ENCODE results near the gene PTPRS.
A peak's percentile ranks its signal among the peaks of the same experiment; 100 is the strongest.
"Not testable (repeated sequence)": the region's sequence is repeated elsewhere in the genome, so short reads cannot be mapped to it uniquely, and the experiment has no call there.

Gene PTPRS

GRCh38 chr19:5372572-5373200, 32.1 kb upstream of the PTPRS start:
- POLR2A ChIA-PET: no interaction called here
- DNase-seq (ENCODE audit: extremely low spot score): no peak
- CTCF ChIA-PET: no interaction called here
- TF ChIP-seq FOXK2 (IDR thresholded peaks at IDR 0.05) (no peak), ZNF384 (IDR thresholded peaks at IDR 0.05) (no peak), TARDBP (IDR thresholded peaks at IDR 0.05) (no peak), NFRKB (IDR thresholded peaks at IDR 0.05) (no peak), FOXA1 (IDR thresholded peaks at IDR 0.05) (no peak), ARNT (IDR thresholded peaks at IDR 0.05) (no peak), SUZ12 (IDR thresholded peaks at IDR 0.05) (no peak), L3MBTL2 (conservative IDR thresholded peaks at IDR 0.05) (no peak), LEF1 (IDR thresholded peaks at IDR 0.05; ENCODE audit: borderline replicate concordance) (no peak), PKNOX1 (IDR thresholded peaks at IDR 0.05) (no peak), SP1 (IDR thresholded peaks at IDR 0.05) (no peak), HDGF (IDR thresholded peaks at IDR 0.05; ENCODE audit: borderline replicate concordance) (no peak), BHLHE40 (IDR thresholded peaks at IDR 0.05; ENCODE audit: borderline replicate concordance) (no peak), ELF4 (IDR thresholded peaks at IDR 0.05) (no peak), CTBP1 (IDR thresholded peaks at IDR 0.05; ENCODE audit: borderline replicate concordance) (no peak), FOXM1 (IDR thresholded peaks at IDR 0.05; ENCODE audit: borderline replicate concordance) (no peak)

- ChIA-PET CTCF (no interaction called here), POLR2A (no interaction called here)
- DNase-seq (ENCODE audit: extremely low spot score): peak; percentile 74
- TF ChIP-seq L3MBTL2 (conservative IDR thresholded peaks at IDR 0.05) (no peak), PKNOX1 (IDR thresholded peaks at IDR 0.05) (peak; percentile 24; the same call in 1 of the 2 replicates), SUZ12 (IDR thresholded peaks at IDR 0.05) (no peak), BHLHE40 (IDR thresholded peaks at IDR 0.05; ENCODE audit: borderline replicate concordance) (no peak)
Observed at GRCh38 chr19:5369962-5370367, 29.4 kb upstream of the PTPRS start.

- POLR2A ChIA-PET: no interaction called here
- TF ChIP-seq HDGF (IDR thresholded peaks at IDR 0.05; ENCODE audit: borderline replicate concordance) (no peak), FOXM1 (IDR thresholded peaks at IDR 0.05; ENCODE audit: borderline replicate concordance) (no peak), NFRKB (IDR thresholded peaks at IDR 0.05) (no peak), LEF1 (IDR thresholded peaks at IDR 0.05; ENCODE audit: borderline replicate concordance) (no peak), SP1 (IDR thresholded peaks at IDR 0.05) (no peak), FOXA1 (IDR thresholded peaks at IDR 0.05) (no peak), L3MBTL2 (conservative IDR thresholded peaks at IDR 0.05) (no peak), TARDBP (IDR thresholded peaks at IDR 0.05) (no peak), CTBP1 (IDR thresholded peaks at IDR 0.05; ENCODE audit: borderline replicate concordance) (no peak), ZNF384 (IDR thresholded peaks at IDR 0.05) (no peak)
- CTCF ChIA-PET: no interaction called here
- DNase-seq (ENCODE audit: extremely low spot score): no peak
Observed at GRCh38 chr19:5369304-5369703, 28.7 kb upstream of the PTPRS start.

- no peak for DNase-seq (ENCODE audit: extremely low spot score)
- ChIA-PET CTCF (no interaction called here), POLR2A (no interaction called here)
- TF ChIP-seq ZNF384 (IDR thresholded peaks at IDR 0.05): no peak
- TF ChIP-seq ARNT (IDR thresholded peaks at IDR 0.05): no peak
- no peak for TF ChIP-seq PKNOX1 (IDR thresholded peaks at IDR 0.05)
- TF ChIP-seq BHLHE40 (IDR thresholded peaks at IDR 0.05; ENCODE audit: borderline replicate concordance): no peak
- no peak for TF ChIP-seq TARDBP (IDR thresholded peaks at IDR 0.05)
- no peak for TF ChIP-seq HDGF (IDR thresholded peaks at IDR 0.05; ENCODE audit: borderline replicate concordance)
- TF ChIP-seq LEF1 (IDR thresholded peaks at IDR 0.05; ENCODE audit: borderline replicate concordance): no peak
- no peak for TF ChIP-seq NFRKB (IDR thresholded peaks at IDR 0.05)
- no peak for TF ChIP-seq FOXA1 (IDR thresholded peaks at IDR 0.05)
- no peak for TF ChIP-seq SUZ12 (IDR thresholded peaks at IDR 0.05)
Observed at GRCh38 chr19:5367530-5368133, 27.0 kb upstream of the PTPRS start.

GRCh38 chr19:5365905-5366304, 25.3 kb upstream of the PTPRS start:
- no peak for DNase-seq (ENCODE audit: extremely low spot score)
- TF ChIP-seq SP1 (IDR thresholded peaks at IDR 0.05) (no peak), TARDBP (IDR thresholded peaks at IDR 0.05) (no peak), NFRKB (IDR thresholded peaks at IDR 0.05) (no peak), HDGF (IDR thresholded peaks at IDR 0.05; ENCODE audit: borderline replicate concordance) (no peak)
- ChIA-PET CTCF (interaction anchor here (0.7 kb wide), 1 partner anchor 317 kb away, joined by 3 read pairs; no protein-coding TSS in a partner anchor), POLR2A (no interaction called here)

GRCh38 chr19:5364674-5365073, 24.1 kb upstream of the PTPRS start:
- TF ChIP-seq SP1 (IDR thresholded peaks at IDR 0.05): no peak
- TF ChIP-seq ELF4 (IDR thresholded peaks at IDR 0.05): no peak
- TF ChIP-seq HDGF (IDR thresholded peaks at IDR 0.05; ENCODE audit: borderline replicate concordance): no peak
- TF ChIP-seq NFRKB (IDR thresholded peaks at IDR 0.05): no peak
- TF ChIP-seq SUZ12 (IDR thresholded peaks at IDR 0.05): no peak
- TF ChIP-seq BHLHE40 (IDR thresholded peaks at IDR 0.05; ENCODE audit: borderline replicate concordance): no peak
- TF ChIP-seq L3MBTL2 (conservative IDR thresholded peaks at IDR 0.05): no peak
- TF ChIP-seq TARDBP (IDR thresholded peaks at IDR 0.05): no peak
- TF ChIP-seq FOXM1 (IDR thresholded peaks at IDR 0.05; ENCODE audit: borderline replicate concordance): no peak
- no peak for TF ChIP-seq LEF1 (IDR thresholded peaks at IDR 0.05; ENCODE audit: borderline replicate concordance)
- TF ChIP-seq FOXK2 (IDR thresholded peaks at IDR 0.05): no peak
- no peak for DNase-seq (ENCODE audit: extremely low spot score)
- CTCF ChIA-PET: interaction anchor here (0.6 kb wide), 1 partner anchor 102 kb away, joined by 3 read pairs; no protein-coding TSS in a partner anchor
- POLR2A ChIA-PET: no interaction called here

- CTCF ChIA-PET; DNase-seq (ENCODE audit: extremely low spot score): not testable (repeated sequence)
- POLR2A ChIA-PET: interaction anchor here (0.5 kb wide), 1 partner anchor 21 kb away, joined by 3 read pairs; the partner anchor contains the start of gene PTPRS
Observed at GRCh38 chr19:5361839-5362238, 21.2 kb upstream of the PTPRS start.

Measured in HEK293T (cell line).